Upper lobe of left lung (tissue), 6 donors: ENCODE measurements around the gene TNNC1. TPM values are rescaled to one million over a fixed set of nuclear protein-coding genes. Genes with fewer than 3 reads are reported as not detected.

ENCODE experiments used
- ATAC-seq, 2 donors: fragments of 200-7000 bp; cut with Tn5 transposase; one replicate each; pipeline ENCODE4 v1.9.1; 2022; ENCODE audit warnings: mild to moderate bottlenecking in 2 of 2, moderate library complexity in 2 of 2; ENCODE audit not compliant: low FRiP score in 2 of 2
- DNase-seq, 2 donors: peaks; one replicate each; pipeline ENCODE4 v3.0.0-alpha.2; 2019 to 2020
- H3K27ac ChIP-seq, 4 donors: fragments of 200-600 bp; sonication (generic); one replicate each; pipeline ENCODE4 v1.5.1; 2016 to 2019
- H3K27me3 ChIP-seq, 4 donors: fragments of 200-600 bp; sonication (generic); one replicate each; pipeline ENCODE4 v1.5.1; 2017 to 2019
- H3K36me3 ChIP-seq, 4 donors: fragments of 200-600 bp; sonication (generic); one replicate each; pipeline ENCODE4 v1.5.1; 2016 to 2019
- H3K4me1 ChIP-seq, 4 donors: fragments of 200-600 bp; sonication (generic); one replicate each; pipeline ENCODE4 v1.5.1; 2018 to 2019
- H3K4me3 ChIP-seq, 4 donors: fragments of 200-600 bp; sonication (generic); one replicate each; pipeline ENCODE4 v1.5.1; 2017 to 2019; ENCODE audit warnings: mild to moderate bottlenecking in 2 of 4, moderate library complexity in 1 of 4
- H3K9me3 ChIP-seq, 4 donors: fragments of 200-600 bp; sonication (generic); one replicate each; pipeline ENCODE4 v1.5.1; 2018 to 2019
- EP300 ChIP-seq, 4 donors: sonication (generic); formaldehyde crosslinking; IDR thresholded peaks; one replicate each; pipeline ENCODE4 v1.5.1; 2017; ENCODE audit warnings: antibody characterized with exemption in 4 of 4, control low read depth in 2 of 4
- POLR2A ChIP-seq, 4 donors: fragments of 450-650 bp; IDR thresholded peaks; one replicate each; pipeline ENCODE4 v1.5.1; 2016 to 2017; ENCODE audit warnings: antibody characterized with exemption in 4 of 4, mild to moderate bottlenecking in 2 of 4
- POLR2AphosphoS5 ChIP-seq, 2 donors: sonication (generic); formaldehyde crosslinking; IDR thresholded peaks; one replicate each; pipeline ENCODE4 v1.5.1; 2017; ENCODE audit warnings: antibody characterized with exemption in 2 of 2
- WGBS, 2 donors: methylation state at CpG; one replicate each; pipeline ENCODE4 v1.1.5; 2017 to 2018; 5-methylcytosine and 5-hydroxymethylcytosine counted together
- total RNA-seq, 6 donors: library from RNA; depleted of rRNA in 4 of 6; stranded (reverse); fragments of >200 nt in 4 of 6; gene quantifications; one replicate each; pipeline versions ENCODE4 v1.1.0 to v1.2.1, GENCODE V29; 2016 to 2021
- TF ChIP-seq, protein P1 (sequence below), 6 experiments: fragments of 450-650 bp in 4 of 6; fragments of 200-600 bp in 2 of 6; sonication (generic) in 2 of 6; IDR thresholded peaks; one replicate each; pipeline ENCODE4 v1.5.1; 2016 to 2019; ENCODE audit warnings: antibody characterized with exemption in 6 of 6
- donor health status: DM: no; HTN: no; CAD: no; lungs with moderate emphysema.
- donor health status: DM: no; HTN: yes; CAD: no; lungs with severe emphysema.

Gene TNNC1
- total RNA-seq, 6 donors from 2014 or later = 28.3 to 196 (median 122) TPM

- H3K9me3 ChIP-seq = no peaks in the 10 kb centered on the region
- TF ChIP-seq POLR2A (IDR thresholded peaks at IDR 0.05) (no peak), EP300 (IDR thresholded peaks at IDR 0.05) (no peak), POLR2AphosphoS5 (IDR thresholded peaks at IDR 0.05) (no peak)
- TF ChIP-seq, protein P1, sequence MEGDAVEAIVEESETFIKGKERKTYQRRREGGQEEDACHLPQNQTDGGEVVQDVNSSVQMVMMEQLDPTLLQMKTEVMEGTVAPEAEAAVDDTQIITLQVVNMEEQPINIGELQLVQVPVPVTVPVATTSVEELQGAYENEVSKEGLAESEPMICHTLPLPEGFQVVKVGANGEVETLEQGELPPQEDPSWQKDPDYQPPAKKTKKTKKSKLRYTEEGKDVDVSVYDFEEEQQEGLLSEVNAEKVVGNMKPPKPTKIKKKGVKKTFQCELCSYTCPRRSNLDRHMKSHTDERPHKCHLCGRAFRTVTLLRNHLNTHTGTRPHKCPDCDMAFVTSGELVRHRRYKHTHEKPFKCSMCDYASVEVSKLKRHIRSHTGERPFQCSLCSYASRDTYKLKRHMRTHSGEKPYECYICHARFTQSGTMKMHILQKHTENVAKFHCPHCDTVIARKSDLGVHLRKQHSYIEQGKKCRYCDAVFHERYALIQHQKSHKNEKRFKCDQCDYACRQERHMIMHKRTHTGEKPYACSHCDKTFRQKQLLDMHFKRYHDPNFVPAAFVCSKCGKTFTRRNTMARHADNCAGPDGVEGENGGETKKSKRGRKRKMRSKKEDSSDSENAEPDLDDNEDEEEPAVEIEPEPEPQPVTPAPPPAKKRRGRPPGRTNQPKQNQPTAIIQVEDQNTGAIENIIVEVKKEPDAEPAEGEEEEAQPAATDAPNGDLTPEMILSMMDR (IDR thresholded peaks at IDR 0.05) = no peak
- no peak for DNase-seq
- H3K4me3 ChIP-seq = no peak overlapping the region
- H3K4me1 ChIP-seq = peaks cover 33 to 51% (median 36%) of the 10 kb centered on the region in 4 donors
- H3K27me3 ChIP-seq = no peaks in the 10 kb centered on the region
- peaks cover 7 to 53% (median 43%) of the 10 kb centered on the region in 4 donors for H3K36me3 ChIP-seq
- peak overlapping the region in 3 of 4 donors; percentile 44 to 56 (median 47) for H3K27ac ChIP-seq
- no peak for ATAC-seq
- WGBS, 2 donors = 93 to 100% methylated on average over 2 to 4 of the region's 4 CpGs
These were observed 17.1 kb upstream of the TNNC1 start for GRCh38 chr3:52470920-52471319.

GRCh38 chr3:52469001-52469400 is 15.2 kb upstream of the TNNC1 start:
- 64 to 90% methylated on average over 4 to 5 of the region's 5 CpGs for WGBS, 2 donors
- Histone ChIP-seq H3K27me3 (no peaks in the 10 kb centered on the region), H3K4me3 (no peak overlapping the region), H3K36me3 (peaks cover 4 to 46% (median 30%) of the 10 kb centered on the region in 4 donors), H3K4me1 (peaks cover 27 to 44% (median 30%) of the 10 kb centered on the region in 4 donors), H3K9me3 (no peaks in the 10 kb centered on the region), H3K27ac (peak overlapping the region in 2 of 4 donors; percentile 54 to 60)
- no peak for ATAC-seq
- TF ChIP-seq EP300 (IDR thresholded peaks at IDR 0.05) = peak in 1 of 4 donors; percentile 22
- TF ChIP-seq POLR2AphosphoS5 (IDR thresholded peaks at IDR 0.05) = no peak
- no peak for DNase-seq

- no peak for DNase-seq
- no peak for TF ChIP-seq POLR2A (IDR thresholded peaks at IDR 0.05)
- TF ChIP-seq EP300 (IDR thresholded peaks at IDR 0.05) = no peak
- TF ChIP-seq, protein P1 (IDR thresholded peaks at IDR 0.05) = no peak
- TF ChIP-seq POLR2AphosphoS5 (IDR thresholded peaks at IDR 0.05) = no peak
- Histone ChIP-seq H3K27me3 (no peaks in the 10 kb centered on the region), H3K9me3 (no peaks in the 10 kb centered on the region), H3K4me1 (peaks cover 27 to 44% (median 30%) of the 10 kb centered on the region in 4 donors), H3K36me3 (peaks cover 0 to 43% (median 24%) of the 10 kb centered on the region in 4 donors), H3K27ac (peak overlapping the region in 2 of 4 donors; percentile 54 to 60), H3K4me3 (no peak overlapping the region)
- peak in 1 of 2 donors; percentile 60 for ATAC-seq
- 52 to 58% methylated on average over 9 of the region's 9 CpGs for WGBS, 2 donors
These were observed 14.5 kb upstream of the TNNC1 start for GRCh38 chr3:52468336-52468735.

- Histone ChIP-seq H3K4me1 (peaks cover 3 to 13% (median 10%) of the 10 kb centered on the region in 4 donors), H3K27ac (peak overlapping the region in 1 of 4 donors; percentile 17), H3K9me3 (no peaks in the 10 kb centered on the region), H3K36me3 (peaks cover 18 to 57% (median 33%) of the 10 kb centered on the region in 4 donors), H3K27me3 (no peaks in the 10 kb centered on the region), H3K4me3 (no peak overlapping the region)
- DNase-seq (no peak), ATAC-seq (no peak)
- TF ChIP-seq POLR2AphosphoS5 (IDR thresholded peaks at IDR 0.05) = no peak
- TF ChIP-seq, protein P1 (IDR thresholded peaks at IDR 0.05) = no peak
- TF ChIP-seq POLR2A (IDR thresholded peaks at IDR 0.05) = no peak
- TF ChIP-seq EP300 (IDR thresholded peaks at IDR 0.05) = no peak
- 62 to 72% methylated on average over 4 to 5 of the region's 5 CpGs for WGBS, 2 donors
These were observed 9.6 kb upstream of the TNNC1 start for GRCh38 chr3:52463416-52463815.

GRCh38 chr3:52461874-52462273 is 8.0 kb upstream of the TNNC1 start:
- H3K4me1 ChIP-seq = peaks cover 7 to 14% (median 11%) of the 10 kb centered on the region in 4 donors
- 87 to 89% methylated on average over 6 of the region's 6 CpGs for WGBS, 2 donors
- no peak overlapping the region for H3K27ac ChIP-seq
- DNase-seq (no peak), ATAC-seq (no peak)
- peaks cover 18 to 66% (median 37%) of the 10 kb centered on the region in 4 donors for H3K36me3 ChIP-seq
- no peaks in the 10 kb centered on the region for H3K9me3 ChIP-seq
- no peak for TF ChIP-seq POLR2A (IDR thresholded peaks at IDR 0.05)
- TF ChIP-seq, protein P1 (IDR thresholded peaks at IDR 0.05) = no peak
- TF ChIP-seq POLR2AphosphoS5 (IDR thresholded peaks at IDR 0.05) = no peak
- TF ChIP-seq EP300 (IDR thresholded peaks at IDR 0.05) = no peak
- H3K4me3 ChIP-seq = no peak overlapping the region
- H3K27me3 ChIP-seq = no peaks in the 10 kb centered on the region
